B cell (primary cell): ENCODE data around the gene MSANTD3. TPM values are rescaled to one million over a fixed set of nuclear protein-coding genes. Genes with fewer than 3 reads are reported as not detected.

Experiments
- ATAC-seq: fragments of 200-7000 bp; cut with Tn5 transposase; one replicate; pipeline ENCODE4 v1.10.0; 2021; ENCODE audit warnings: low read depth, mild to moderate bottlenecking, moderate number of reproducible peaks, moderate library complexity
- CTCF ChIA-PET: fragments of 350-600 bp; sonication (Branson Sonifier 250); formaldehyde crosslinking; loops from one replicate; lab custom pipeline; 2021; ENCODE audit warnings: antibody characterized with exemption, inconsistent platforms; lab: Charles Lee
- POLR2A ChIA-PET: fragments of 350-600 bp; sonication (Branson Sonifier 250); formaldehyde crosslinking; loops from one replicate; lab custom pipeline; 2021; ENCODE audit warnings: antibody characterized with exemption; lab: Charles Lee
- DNase-seq: peaks from one replicate; pipeline ENCODE4 v3.0.0; 2013
- H2AFZ ChIP-seq: 2 replicates; pipeline ENCODE4 v1.6.1; 2012; ENCODE audit warnings: mild to moderate bottlenecking, low read depth, low read length; ENCODE audit not compliant: insufficient read depth, poor library complexity, severe bottlenecking
- H3K27ac ChIP-seq, 2 donors: 1 replicate in 1 of 2; 2 replicates in 1 of 2; pipeline ENCODE4 v1.5.1; 2012 to 2013; ENCODE audit warnings: low read length in 2 of 2, mild to moderate bottlenecking in 2 of 2, moderate library complexity in 1 of 2
- H3K27me3 ChIP-seq, 4 experiments: fragments of 200-600 bp in 1 of 4; sonication (generic) in 1 of 4; replicated peaks in 1 of 4; 1 replicate in 2 of 4; 2 replicates in 2 of 4; pipeline versions ENCODE4 v1.6.1 to v1.7.0; 2013 to 2016; ENCODE audit warnings: low read length in 3 of 4, mild to moderate bottlenecking in 2 of 4, mixed read lengths in 1 of 4, moderate library complexity in 1 of 4; ENCODE audit not compliant: insufficient read depth in 4 of 4, control insufficient read depth in 3 of 4; ENCODE audit errors: control extremely low read depth in 1 of 4
- H3K36me3 ChIP-seq, 2 experiments: replicated peaks in 1 of 2; 1 replicate in 1 of 2; 2 replicates in 1 of 2; pipeline versions ENCODE4 v1.6.1 to v1.7.1; 2013; ENCODE audit warnings: low read length in 1 of 2; ENCODE audit not compliant: insufficient read depth in 2 of 2, control insufficient read depth in 1 of 2; ENCODE audit errors: control extremely low read depth in 1 of 2, extremely low read depth in 1 of 2
- H3K4me1 ChIP-seq, 2 donors: fragments of 200-600 bp in 1 of 2; sonication (generic) in 1 of 2; 1 replicate in 1 of 2; 2 replicates in 1 of 2; pipeline versions ENCODE4 v1.5.1 to v1.6.1; 2013 to 2017; ENCODE audit warnings: low read length in 2 of 2; ENCODE audit not compliant: control insufficient read depth in 2 of 2, insufficient read depth in 2 of 2
- H3K4me2 ChIP-seq: replicated peaks from 2 replicates; pipeline ENCODE3; 2012; ENCODE audit warnings: mild to moderate bottlenecking, low read depth, low read length; ENCODE audit not compliant: poor library complexity, severe bottlenecking
- H3K4me3 ChIP-seq, 5 experiments: fragments of 200-600 bp in 1 of 5; sonication (generic) in 1 of 5; 1 replicate in 3 of 5; 2 replicates in 2 of 5; pipeline versions ENCODE4 v1.5.1 to v1.7.0; 2011 to 2016; ENCODE audit warnings: low read length in 4 of 5, mild to moderate bottlenecking in 4 of 5, low read depth in 2 of 5, control low read depth in 1 of 5, moderate library complexity in 1 of 5; ENCODE audit not compliant: insufficient read depth in 1 of 5; ENCODE audit errors: control extremely low read depth in 1 of 5, extremely low read depth in 1 of 5
- H3K79me2 ChIP-seq: fragments of 200-600 bp; sonication (generic); one replicate; pipeline ENCODE4 v1.6.0; 2016; ENCODE audit warnings: low read length; ENCODE audit not compliant: control insufficient read depth, insufficient read depth
- H3K9ac ChIP-seq: fragments of 200-600 bp; sonication (generic); 2 replicates; pipeline ENCODE4 v1.6.1; 2017; ENCODE audit warnings: mild to moderate bottlenecking, low read length, moderate library complexity
- H3K9me3 ChIP-seq, 3 donors: one replicate each; pipeline versions ENCODE4 v1.6.1 to v1.7.1; 2013; ENCODE audit warnings: low read length in 2 of 3; ENCODE audit not compliant: control insufficient read depth in 2 of 3, insufficient read depth in 1 of 3; ENCODE audit errors: control extremely low read depth in 1 of 3
- H4K20me1 ChIP-seq: 2 replicates; pipeline ENCODE4 v1.6.0; 2012; ENCODE audit warnings: mild to moderate bottlenecking, low read length; ENCODE audit not compliant: insufficient read depth, control insufficient read depth, poor library complexity, severe bottlenecking
- H3K27ac Mint-ChIP-seq: one replicate; pipeline ENCODE4 v1.8.0; 2021; ENCODE audit warnings: mixed read lengths
- H3K27me3 Mint-ChIP-seq: one replicate; pipeline ENCODE4 v1.8.0; 2021; ENCODE audit warnings: mixed read lengths
- H3K4me1 Mint-ChIP-seq: one replicate; pipeline ENCODE4 v1.8.0; 2021; ENCODE audit warnings: mixed read lengths
- H3K4me3 Mint-ChIP-seq: one replicate; pipeline ENCODE4 v1.8.0; 2021; ENCODE audit warnings: mixed read lengths
- H3K9me3 Mint-ChIP-seq: one replicate; pipeline ENCODE4 v1.8.0; 2022; ENCODE audit warnings: mixed read lengths; ENCODE audit not compliant: insufficient read depth
- EZH2 ChIP-seq: IDR thresholded peaks from 2 replicates; pipeline ENCODE4 v1.6.1; 2012; ENCODE audit warnings: borderline replicate concordance, low read depth, mild to moderate bottlenecking, moderate library complexity, low read length; ENCODE audit not compliant: insufficient read depth, poor library complexity, severe bottlenecking
- WGBS: methylation state at CpG from one replicate; pipeline ENCODE4 v1.1.5; 2013; ENCODE audit warnings: missing lambda C conversion rate; ENCODE audit not compliant: insufficient coverage; 5-methylcytosine and 5-hydroxymethylcytosine counted together
- intact Hi-C: fragments of 100-400 bp; cut with micrococcal nuclease; formaldehyde crosslinking; loops from one replicate; pipeline ENCODE4 v1.10.0; 2022
- polyA plus RNA-seq: library from polyadenylated mRNA; depleted of rRNA; stranded (reverse); fragments of >200 nt; gene quantifications from 2 replicates; pipeline ENCODE4 v1.2.3, GENCODE V29; 2012
- total RNA-seq, 2 donors: library from RNA; stranded (reverse); fragments of 120-200 nt in 1 of 2; gene quantifications; 1 replicate in 1 of 2; 2 replicates in 1 of 2; pipeline versions ENCODE4 v1.2.3 to v1.2.4, GENCODE V29; 2013 to 2022
- TF ChIP-seq, protein P1 (sequence below): fragments of 200-600 bp; IDR thresholded peaks from one replicate; pipeline ENCODE4 v1.8.0; 2022; ENCODE audit warnings: antibody characterized with exemption, mild to moderate bottlenecking

The MSANTD3 gene
- total and polyA plus RNA-seq, 2 donors (not counting 1 experiment from before 2014, with no cell fraction given): 5.9 to 12.1 TPM

DNA sequence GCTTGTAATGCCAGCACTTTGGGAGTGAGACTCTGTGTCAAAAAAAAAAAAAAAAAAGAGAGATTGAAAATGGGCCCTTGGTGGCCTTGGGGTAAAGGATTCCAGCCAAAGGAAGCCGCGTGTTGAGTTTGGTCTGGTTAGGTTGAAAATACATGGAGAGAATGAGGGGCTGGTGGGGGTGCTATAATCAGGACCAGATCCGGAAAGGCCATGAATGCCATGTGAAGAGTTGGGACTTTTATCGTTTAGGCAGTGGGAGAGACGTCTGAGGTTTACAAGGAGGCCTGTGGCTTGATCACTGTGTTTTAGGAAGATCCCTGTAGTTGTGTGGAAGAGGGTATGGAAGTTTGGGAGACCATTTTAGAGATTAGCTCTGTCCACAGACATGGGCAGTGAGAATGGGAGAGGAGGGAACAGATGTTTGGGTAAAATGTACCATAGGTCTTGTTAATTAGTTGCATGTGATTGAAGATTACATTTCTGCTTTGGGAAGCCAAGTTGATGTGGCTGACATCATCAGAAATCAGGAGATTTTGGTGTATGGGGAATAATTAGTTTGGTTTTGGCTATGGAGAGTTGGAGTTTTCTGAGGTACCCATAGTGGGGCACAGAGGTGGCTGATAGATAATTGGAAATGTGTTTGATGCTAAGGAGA is 3.5 kb downstream of the MSANTD3 start:
- Mint-ChIP-seq H3K4me1 (peaks cover 21% of the 10 kb centered on the region), H3K27me3 (no peaks in the 10 kb centered on the region), H3K9me3 (no peaks in the 10 kb centered on the region), H3K27ac (no peak overlapping the region), H3K4me3 (no peak overlapping the region)
- ChIA-PET CTCF (interaction anchor here (0.7 to 1.5 kb wide), 2 partner anchors 8 to 154 kb away, joined by 3 to 8 read pairs; no protein-coding TSS in a partner anchor), POLR2A (interaction anchor here (0.6 kb wide), 1 partner anchor 258 kb away, joined by 3 read pairs; no protein-coding TSS in a partner anchor)
- H3K4me3 ChIP-seq: no peak overlapping the region
- H3K27me3 ChIP-seq: no peaks in the 10 kb centered on the region
- no peak overlapping the region for H3K9ac ChIP-seq
- H3K9me3 ChIP-seq: no peaks in the 10 kb centered on the region
- no peak for TF ChIP-seq EZH2
- TF ChIP-seq, protein P1, sequence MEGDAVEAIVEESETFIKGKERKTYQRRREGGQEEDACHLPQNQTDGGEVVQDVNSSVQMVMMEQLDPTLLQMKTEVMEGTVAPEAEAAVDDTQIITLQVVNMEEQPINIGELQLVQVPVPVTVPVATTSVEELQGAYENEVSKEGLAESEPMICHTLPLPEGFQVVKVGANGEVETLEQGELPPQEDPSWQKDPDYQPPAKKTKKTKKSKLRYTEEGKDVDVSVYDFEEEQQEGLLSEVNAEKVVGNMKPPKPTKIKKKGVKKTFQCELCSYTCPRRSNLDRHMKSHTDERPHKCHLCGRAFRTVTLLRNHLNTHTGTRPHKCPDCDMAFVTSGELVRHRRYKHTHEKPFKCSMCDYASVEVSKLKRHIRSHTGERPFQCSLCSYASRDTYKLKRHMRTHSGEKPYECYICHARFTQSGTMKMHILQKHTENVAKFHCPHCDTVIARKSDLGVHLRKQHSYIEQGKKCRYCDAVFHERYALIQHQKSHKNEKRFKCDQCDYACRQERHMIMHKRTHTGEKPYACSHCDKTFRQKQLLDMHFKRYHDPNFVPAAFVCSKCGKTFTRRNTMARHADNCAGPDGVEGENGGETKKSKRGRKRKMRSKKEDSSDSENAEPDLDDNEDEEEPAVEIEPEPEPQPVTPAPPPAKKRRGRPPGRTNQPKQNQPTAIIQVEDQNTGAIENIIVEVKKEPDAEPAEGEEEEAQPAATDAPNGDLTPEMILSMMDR: no peak
- 99% methylated on average over 5 of the region's 5 CpGs for WGBS
- H3K36me3 ChIP-seq: no peaks in the 10 kb centered on the region
- intact Hi-C loops: loop anchor here (10.0 kb wide), 3 partner anchors 106 to 1636 kb away; partner anchors contain the start of gene ANKS6
- DNase-seq (no peak), ATAC-seq (no peak)
- no peaks in the 10 kb centered on the region for H4K20me1 ChIP-seq
- H3K27ac ChIP-seq: no peak overlapping the region
- H3K79me2 ChIP-seq: peaks cover 13% of the 10 kb centered on the region
- H2AFZ ChIP-seq: no peak overlapping the region
- no peak overlapping the region for H3K4me2 ChIP-seq
- peaks cover 13 to 16% of the 10 kb centered on the region in 2 donors for H3K4me1 ChIP-seq

DNA sequence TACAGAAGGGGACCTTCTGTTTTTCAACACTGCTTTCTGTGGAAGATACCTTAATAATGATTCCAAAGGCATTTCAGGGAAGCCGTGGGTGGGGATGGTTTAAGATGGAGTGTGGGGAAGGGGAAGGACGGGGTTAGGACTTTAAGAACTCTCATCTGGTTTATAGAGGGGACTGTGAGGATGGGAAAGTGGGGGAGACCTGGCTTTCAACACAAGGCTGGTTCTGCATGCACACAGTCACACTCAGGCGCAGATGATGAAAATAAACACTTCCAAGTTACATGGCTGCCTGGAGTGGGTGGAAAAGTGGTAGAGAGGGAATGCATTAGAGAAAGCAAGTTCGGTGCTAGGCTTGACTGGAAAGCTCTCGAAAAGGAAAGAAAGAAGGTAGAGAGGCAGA is 4.9 kb downstream of the MSANTD3 start:
- ATAC-seq (no peak), DNase-seq (no peak)
- no peaks in the 10 kb centered on the region for H4K20me1 ChIP-seq
- H3K36me3 ChIP-seq: no peaks in the 10 kb centered on the region
- H2AFZ ChIP-seq: no peak overlapping the region
- intact Hi-C loops: loop anchor here (10.0 kb wide), 3 partner anchors 107 to 1637 kb away; partner anchors contain the start of gene ANKS6
- Mint-ChIP-seq H3K27ac (no peak overlapping the region), H3K4me1 (peaks cover 12% of the 10 kb centered on the region), H3K9me3 (no peaks in the 10 kb centered on the region), H3K27me3 (no peaks in the 10 kb centered on the region), H3K4me3 (no peak overlapping the region)
- ChIA-PET POLR2A (no interaction called here), CTCF (interaction anchor here (0.5 kb wide), 1 partner anchor 1226 kb away, joined by 6 read pairs; no protein-coding TSS in a partner anchor)
- no peak for TF ChIP-seq EZH2
- TF ChIP-seq, protein P1: no peak
- no peak overlapping the region for H3K9ac ChIP-seq
- H3K4me1 ChIP-seq: peaks cover 7 to 9% of the 10 kb centered on the region in 2 donors
- H3K4me2 ChIP-seq: no peak overlapping the region
- no peak overlapping the region for H3K4me3 ChIP-seq
- 100% methylated on average over 2 of the region's 5 CpGs for WGBS
- no peaks in the 10 kb centered on the region for H3K9me3 ChIP-seq
- H3K27me3 ChIP-seq: no peaks in the 10 kb centered on the region
- H3K27ac ChIP-seq: no peak overlapping the region
- H3K79me2 ChIP-seq: peaks cover 13% of the 10 kb centered on the region
